K562 (cell line): ENCODE data around the gene METTL24. TPM values are rescaled to one million over a fixed set of nuclear protein-coding genes. Genes with fewer than 3 reads are reported as not detected.

Experiments
- CGGBP1 ChIP-seq: fragments of 250-450 bp; sonication (Bioruptor Pico); IDR thresholded peaks from 2 replicates; pipeline ENCODE4 v1.9.0; 2021; ENCODE audit warnings: mild to moderate bottlenecking
- GTF2F1 ChIP-seq: IDR thresholded peaks from 2 replicates; pipeline ENCODE4 v1.6.1; 2011; ENCODE audit warnings: low read depth, low read length, improper control_type of control experiment
- HSF4 ChIP-seq: fragments of 250-450 bp; sonication (Bioruptor Pico); IDR thresholded peaks from 2 replicates; pipeline ENCODE4 v2.1.2; 2022; ENCODE audit warnings: mild to moderate bottlenecking, moderate library complexity, borderline replicate concordance
- KAT2B ChIP-seq: IDR thresholded peaks from one replicate; pipeline ENCODE4 v1.6.1; 2012; ENCODE audit warnings: low read depth, mild to moderate bottlenecking, control low read depth, inconsistent platforms, low read length, moderate library complexity
- KLF13 ChIP-seq: fragments of 450-650 bp; IDR thresholded peaks from 2 replicates; pipeline ENCODE4 v1.6.1; 2016; ENCODE audit warnings: missing genetic modification characterization, low read depth, mild to moderate bottlenecking, missing compliant biosample characterization, moderate library complexity, borderline replicate concordance
- MGA ChIP-seq: fragments of 450-650 bp; IDR thresholded peaks from 2 replicates; pipeline ENCODE4 v1.6.1; 2016; ENCODE audit warnings: mild to moderate bottlenecking, moderate library complexity
- SP1 ChIP-seq: sonication (generic); formaldehyde crosslinking; IDR thresholded peaks from 2 replicates; pipeline ENCODE4 v1.8.1; 2022; ENCODE audit warnings: mild to moderate bottlenecking, missing genetic modification reagents
- polyA plus RNA-seq, 8 experiments: library from polyadenylated mRNA; depleted of rRNA in 4 of 8; stranded (reverse) in 5 of 8; unstranded in 3 of 8; fragments of >200 nt; fragmentation: Nextera tagmentation in 2 of 8; fragmentation: Illumina TruSeq in 1 of 8; extraction: Ambion mirVana in 2 of 8; extraction: Trizol in 1 of 8; gene quantifications; 2 replicates each; pipeline versions ENCODE4 v1.2.1 to v1.2.3, GENCODE V29; 2011 to 2014; ENCODE audit warnings: inconsistent platforms in 1 of 8, missing spikeins in 1 of 8
- total RNA-seq, 7 experiments: library from RNA; depleted of rRNA in 6 of 7; stranded (reverse); fragments of >200 nt in 6 of 7; fragmentation: Illumina TruSeq in 2 of 7; extraction: Trizol in 2 of 7; gene quantifications; 2 replicates each; pipeline versions ENCODE4 v1.2.1 to v1.2.3, GENCODE V29; 2011 to 2021; ENCODE audit warnings: low replicate concordance in 1 of 7

METTL24 gene
- total and polyA plus RNA-seq, 9 of the 15 experiments (the other 6 are each of a cell fraction or from before 2014, with no cell fraction given) = not detected

- TF ChIP-seq MGA (no peak), HSF4 (no peak), CGGBP1 (no peak), KAT2B (no peak), GTF2F1 (no peak), SP1 (no peak), KLF13 (no peak)
These were observed 2.4 kb downstream of the METTL24 start (continued) for GRCh38 chr6:110355727-110356126.
